Lower leg skin (tissue), 3 donors: Measurements from ENCODE around the gene LGI4.

Experiments used
- POLR2A ChIP-seq, 2 donors: fragments of 450-650 bp; IDR thresholded peaks; one replicate each; pipeline ENCODE4 v1.6.1; 2016 to 2017; ENCODE audit warnings: antibody characterized with exemption in 2 of 2, mild to moderate bottlenecking in 1 of 2, moderate library complexity in 1 of 2
- TF ChIP-seq, protein P1 (sequence below), 3 donors: fragments of 450-650 bp; IDR thresholded peaks; one replicate each; pipeline ENCODE4 v1.5.1; 2016; ENCODE audit warnings: antibody characterized with exemption in 3 of 3, mild to moderate bottlenecking in 3 of 3, moderate library complexity in 2 of 3

DNA sequence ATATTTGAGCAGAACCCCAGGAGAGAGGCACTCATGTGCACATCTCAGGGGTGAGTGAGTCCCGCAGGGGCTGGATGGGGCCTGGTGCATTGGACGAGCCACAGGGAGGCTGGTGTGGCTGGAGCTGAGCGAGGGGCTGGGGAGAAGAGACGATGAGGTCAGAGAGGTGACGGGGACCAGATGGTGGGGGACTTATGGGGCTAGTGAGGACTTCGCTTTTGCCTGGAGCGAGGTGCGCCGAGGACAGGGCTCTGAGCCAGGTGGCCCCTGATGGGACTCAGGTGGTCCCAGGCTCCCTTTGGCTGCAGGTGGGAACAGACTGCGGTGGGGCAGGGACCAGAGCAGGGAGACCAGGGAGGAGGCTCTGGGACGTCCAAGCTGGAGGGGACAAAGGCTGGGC lies 26.1 kb downstream of the LGI4 start:
- TF ChIP-seq, protein P1, sequence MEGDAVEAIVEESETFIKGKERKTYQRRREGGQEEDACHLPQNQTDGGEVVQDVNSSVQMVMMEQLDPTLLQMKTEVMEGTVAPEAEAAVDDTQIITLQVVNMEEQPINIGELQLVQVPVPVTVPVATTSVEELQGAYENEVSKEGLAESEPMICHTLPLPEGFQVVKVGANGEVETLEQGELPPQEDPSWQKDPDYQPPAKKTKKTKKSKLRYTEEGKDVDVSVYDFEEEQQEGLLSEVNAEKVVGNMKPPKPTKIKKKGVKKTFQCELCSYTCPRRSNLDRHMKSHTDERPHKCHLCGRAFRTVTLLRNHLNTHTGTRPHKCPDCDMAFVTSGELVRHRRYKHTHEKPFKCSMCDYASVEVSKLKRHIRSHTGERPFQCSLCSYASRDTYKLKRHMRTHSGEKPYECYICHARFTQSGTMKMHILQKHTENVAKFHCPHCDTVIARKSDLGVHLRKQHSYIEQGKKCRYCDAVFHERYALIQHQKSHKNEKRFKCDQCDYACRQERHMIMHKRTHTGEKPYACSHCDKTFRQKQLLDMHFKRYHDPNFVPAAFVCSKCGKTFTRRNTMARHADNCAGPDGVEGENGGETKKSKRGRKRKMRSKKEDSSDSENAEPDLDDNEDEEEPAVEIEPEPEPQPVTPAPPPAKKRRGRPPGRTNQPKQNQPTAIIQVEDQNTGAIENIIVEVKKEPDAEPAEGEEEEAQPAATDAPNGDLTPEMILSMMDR (IDR thresholded peaks at IDR 0.05): no peak
- no peak for TF ChIP-seq POLR2A (IDR thresholded peaks at IDR 0.05)
